Type B pancreatic cell (in vitro differentiated cells): ENCODE results near the gene ADGRV1. TPM values are rescaled to one million over a fixed set of nuclear protein-coding genes. Genes with fewer than 3 reads are reported as not detected.

Experiments
- DNase-seq: peaks from one replicate; pipeline ENCODE4 v3.0.0; 2021; ENCODE audit warnings: mixed read lengths; ENCODE audit not compliant: unreplicated experiment; ENCODE audit errors: extremely low spot score
- H3K27ac Mint-ChIP-seq: 2 replicates; pipeline ENCODE4 v1.8.0; 2021; ENCODE audit warnings: mild to moderate bottlenecking, mixed read lengths
- H3K27me3 Mint-ChIP-seq: 2 replicates; pipeline ENCODE4 v1.8.0; 2021; ENCODE audit warnings: mixed read lengths
- H3K36me3 Mint-ChIP-seq: 2 replicates; pipeline ENCODE4 v1.8.0; 2021; ENCODE audit warnings: mixed read lengths
- H3K4me1 Mint-ChIP-seq: one replicate; pipeline ENCODE4 v1.8.0; 2021; ENCODE audit warnings: mixed read lengths; ENCODE audit not compliant: unreplicated experiment
- H3K4me3 Mint-ChIP-seq: 2 replicates; pipeline ENCODE4 v1.8.0; 2021; ENCODE audit warnings: mild to moderate bottlenecking, mixed read lengths
- H3K9me3 Mint-ChIP-seq: 2 replicates; pipeline ENCODE4 v1.8.0; 2021; ENCODE audit warnings: mixed read lengths
- total RNA-seq: library from RNA; stranded (reverse); gene quantifications from 2 replicates; pipeline ENCODE4 v1.2.1, GENCODE V29; 2021; ENCODE audit warnings: low replicate concordance
- TF ChIP-seq, protein P1 (sequence below): fragments of 200-600 bp; sonication (generic); conservative IDR thresholded peaks from 2 replicates; pipeline ENCODE4 v1.5.0; 2021; ENCODE audit warnings: antibody characterized with exemption, mild to moderate bottlenecking

ADGRV1 gene
- total RNA-seq, 1 donor from 2014 or later: 29.5 TPM

- Mint-ChIP-seq H3K4me3 (no peak overlapping the region), H3K4me1 (peaks cover 17% of the 10 kb centered on the region), H3K9me3 (no peaks in the 10 kb centered on the region), H3K27me3 (no peaks in the 10 kb centered on the region), H3K27ac (no peak overlapping the region), H3K36me3 (no peaks in the 10 kb centered on the region)
- TF ChIP-seq, protein P1, sequence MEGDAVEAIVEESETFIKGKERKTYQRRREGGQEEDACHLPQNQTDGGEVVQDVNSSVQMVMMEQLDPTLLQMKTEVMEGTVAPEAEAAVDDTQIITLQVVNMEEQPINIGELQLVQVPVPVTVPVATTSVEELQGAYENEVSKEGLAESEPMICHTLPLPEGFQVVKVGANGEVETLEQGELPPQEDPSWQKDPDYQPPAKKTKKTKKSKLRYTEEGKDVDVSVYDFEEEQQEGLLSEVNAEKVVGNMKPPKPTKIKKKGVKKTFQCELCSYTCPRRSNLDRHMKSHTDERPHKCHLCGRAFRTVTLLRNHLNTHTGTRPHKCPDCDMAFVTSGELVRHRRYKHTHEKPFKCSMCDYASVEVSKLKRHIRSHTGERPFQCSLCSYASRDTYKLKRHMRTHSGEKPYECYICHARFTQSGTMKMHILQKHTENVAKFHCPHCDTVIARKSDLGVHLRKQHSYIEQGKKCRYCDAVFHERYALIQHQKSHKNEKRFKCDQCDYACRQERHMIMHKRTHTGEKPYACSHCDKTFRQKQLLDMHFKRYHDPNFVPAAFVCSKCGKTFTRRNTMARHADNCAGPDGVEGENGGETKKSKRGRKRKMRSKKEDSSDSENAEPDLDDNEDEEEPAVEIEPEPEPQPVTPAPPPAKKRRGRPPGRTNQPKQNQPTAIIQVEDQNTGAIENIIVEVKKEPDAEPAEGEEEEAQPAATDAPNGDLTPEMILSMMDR: no peak
- no peak for DNase-seq
Observed at GRCh38 chr5:91174396-91174795, 615.8 kb downstream of the ADGRV1 start.

DNA sequence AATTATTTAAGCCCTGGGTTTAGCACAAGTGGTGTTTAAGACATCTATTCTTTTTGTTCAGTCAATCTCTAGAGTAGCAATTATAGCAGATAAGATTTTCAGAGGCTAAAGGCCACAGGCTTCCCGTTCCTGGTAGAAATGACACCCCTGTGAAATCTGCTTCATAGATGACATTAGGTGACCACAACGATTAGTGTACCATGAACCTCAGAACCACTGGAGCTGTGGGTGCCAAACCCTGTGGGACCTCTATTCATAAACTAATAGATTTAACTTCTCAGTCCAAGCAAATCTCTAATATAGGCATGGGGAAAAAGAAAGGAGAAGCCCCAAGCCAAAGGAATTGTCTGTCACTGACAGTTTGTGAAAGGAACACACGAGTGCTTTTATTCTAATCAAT, 617.1 kb downstream of the ADGRV1 start:
- TF ChIP-seq, protein P1: no peak
- Mint-ChIP-seq H3K4me1 (peaks cover 12% of the 10 kb centered on the region), H3K4me3 (no peak overlapping the region), H3K9me3 (no peaks in the 10 kb centered on the region), H3K36me3 (no peaks in the 10 kb centered on the region), H3K27me3 (no peaks in the 10 kb centered on the region), H3K27ac (no peak overlapping the region)
- no peak for DNase-seq

DNA sequence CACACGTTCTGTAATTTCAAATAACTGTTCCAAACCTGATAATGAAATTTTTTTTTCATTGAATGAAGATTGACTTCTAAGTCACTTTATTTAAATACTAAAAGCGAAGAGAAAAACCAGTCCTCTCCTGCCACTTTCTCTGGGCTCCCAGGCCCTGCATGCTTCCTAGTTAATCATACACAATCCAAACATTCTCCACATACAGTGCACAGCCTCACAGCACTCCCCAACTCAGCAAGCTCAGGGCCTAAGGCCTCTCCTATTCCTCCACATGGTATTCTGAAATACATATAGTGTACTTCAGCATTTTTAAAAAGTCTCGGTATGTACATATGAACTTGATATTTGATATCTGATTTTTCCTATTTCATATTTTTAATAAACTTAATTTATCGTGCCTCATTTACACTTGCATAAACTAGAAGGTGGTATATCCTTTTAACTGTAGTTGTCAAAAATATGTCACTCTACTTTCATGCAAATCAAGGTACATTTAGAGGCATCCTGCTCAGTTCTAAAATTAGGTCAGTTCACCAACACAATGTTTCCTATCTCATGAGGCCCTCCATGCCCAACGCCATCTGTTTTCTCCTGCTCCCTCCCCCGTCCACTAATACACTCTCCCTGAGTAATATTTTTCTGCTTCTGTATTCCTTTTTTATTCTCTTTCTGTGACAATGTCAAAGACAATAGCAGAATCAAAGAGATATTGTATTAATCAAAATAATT, 617.9 kb downstream of the ADGRV1 start:
- Mint-ChIP-seq H3K36me3 (no peaks in the 10 kb centered on the region), H3K4me3 (no peak overlapping the region), H3K27ac (no peak overlapping the region), H3K9me3 (no peaks in the 10 kb centered on the region), H3K4me1 (peaks cover 12% of the 10 kb centered on the region), H3K27me3 (no peaks in the 10 kb centered on the region)
- TF ChIP-seq, protein P1: no peak
- DNase-seq: no peak

GRCh38 chr5:91177085-91177484, 618.5 kb downstream of the ADGRV1 start:
- no peak for DNase-seq
- Mint-ChIP-seq H3K27me3 (no peaks in the 10 kb centered on the region), H3K27ac (no peak overlapping the region), H3K4me3 (no peak overlapping the region), H3K4me1 (peaks cover 12% of the 10 kb centered on the region), H3K9me3 (no peaks in the 10 kb centered on the region), H3K36me3 (no peaks in the 10 kb centered on the region)
- TF ChIP-seq, protein P1: no peak

GRCh38 chr5:91177639-91178038, 619.0 kb downstream of the ADGRV1 start:
- Mint-ChIP-seq H3K27ac (no peak overlapping the region), H3K36me3 (no peaks in the 10 kb centered on the region), H3K4me3 (no peak overlapping the region), H3K27me3 (no peaks in the 10 kb centered on the region), H3K4me1 (peaks cover 12% of the 10 kb centered on the region), H3K9me3 (no peaks in the 10 kb centered on the region)
- TF ChIP-seq, protein P1: no peak
- DNase-seq: no peak
